ENCODE measurements around the gene CIROP.

The CIROP gene

DNA sequence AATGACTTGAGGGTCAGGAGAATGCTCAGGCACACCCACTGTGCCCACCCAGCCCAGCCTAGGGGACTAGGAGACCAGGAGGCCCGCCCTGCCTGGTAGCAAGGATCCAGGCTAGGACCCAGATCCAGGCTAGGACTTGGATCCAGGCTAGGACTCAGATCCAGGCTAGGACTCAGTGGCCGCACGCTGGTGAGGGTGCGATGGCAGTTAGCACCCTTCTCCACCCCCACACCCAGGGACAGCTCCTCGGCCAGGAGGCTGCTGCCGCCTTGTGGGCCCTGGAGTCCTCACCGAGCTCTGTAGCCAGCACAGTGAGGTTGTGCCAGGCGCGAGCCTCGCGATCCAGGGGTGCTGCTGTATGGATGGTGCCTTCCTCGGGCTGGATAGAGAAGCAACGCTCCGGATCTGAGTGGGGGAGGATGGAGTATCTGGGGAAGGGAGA is 52.6 kb downstream of the CIROP start:
- DNase-seq (ENCODE audit: low read depth in 1 of 2, low spot score in 1 of 2) = no peak

DNA sequence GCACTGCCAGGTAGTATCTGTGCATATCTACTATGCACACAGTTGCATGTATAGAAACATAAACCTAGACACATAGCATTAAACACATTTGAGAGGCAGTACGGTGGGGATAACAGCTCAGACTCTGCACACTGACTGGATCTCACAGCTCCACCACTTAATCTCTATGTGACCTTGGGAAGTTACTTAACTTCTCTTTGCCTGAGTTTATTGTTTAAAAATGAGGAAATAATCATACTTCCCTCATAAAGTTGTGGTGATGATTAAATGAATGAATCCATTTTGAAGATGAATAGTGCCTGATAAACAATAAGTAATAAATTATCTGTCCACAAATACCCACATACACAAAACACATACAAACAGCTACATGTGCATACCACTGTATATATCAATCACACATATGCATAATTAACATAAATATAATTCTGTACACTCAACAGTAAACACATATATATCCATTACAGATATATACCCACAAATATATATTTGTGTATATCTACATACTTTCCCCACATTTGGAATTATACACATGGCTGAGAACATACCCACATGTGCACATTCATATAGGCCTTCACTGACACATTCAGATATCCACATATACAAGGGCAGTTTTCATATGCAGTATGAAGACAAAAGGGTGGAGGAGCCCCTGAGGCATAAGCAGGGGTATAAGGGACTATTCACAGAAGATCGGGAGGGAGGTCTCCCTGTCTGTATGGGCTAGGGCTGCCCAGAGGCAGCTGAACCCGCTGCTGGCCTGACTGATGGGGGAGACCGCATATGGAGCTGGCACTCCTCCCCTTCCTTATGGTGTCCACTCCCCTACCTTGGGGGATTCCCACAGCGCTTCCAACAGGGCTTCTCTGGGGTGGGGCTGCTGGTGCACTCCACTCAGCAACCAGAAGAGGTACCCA is 53.4 kb downstream of the CIROP start:
- DNase-seq (ENCODE audit: low read depth in 1 of 2, low spot score in 1 of 2) = no peak
